Activated naive CD4-positive, alpha-beta T cell treated with anti-CD3 and anti-CD28 coated beads, Interleukin-2, amount 50 U/mL, for 16 hours (primary cell): Measurements from ENCODE around the gene ANKRD11.
"Not testable (repeated sequence)": the region's sequence is repeated elsewhere in the genome, so short reads cannot be mapped to it uniquely, and the experiment has no call there.

ENCODE experiments used
- DNase-seq: peaks from one replicate; pipeline ENCODE4 v3.0.0-alpha.2; 2020

The ANKRD11 gene

GRCh38 chr16:89248196-89248982 lies 242.0 kb downstream of the ANKRD11 start:
- DNase-seq: no peak

- not testable (repeated sequence) for DNase-seq
Measured at GRCh38 chr16:89247734-89248075, 242.7 kb downstream of the ANKRD11 start.

- peak; percentile 90 for DNase-seq
Measured at GRCh38 chr16:89246903-89247733, 243.2 kb downstream of the ANKRD11 start.

- DNase-seq: no peak
Measured at GRCh38 chr16:89246383-89246902, 243.9 kb downstream of the ANKRD11 start.

- no peak for DNase-seq
Measured at GRCh38 chr16:89244754-89245153, 245.6 kb downstream of the ANKRD11 start.

GRCh38 chr16:89244264-89244663 lies 246.1 kb downstream of the ANKRD11 start:
- DNase-seq: not testable (repeated sequence)

DNA sequence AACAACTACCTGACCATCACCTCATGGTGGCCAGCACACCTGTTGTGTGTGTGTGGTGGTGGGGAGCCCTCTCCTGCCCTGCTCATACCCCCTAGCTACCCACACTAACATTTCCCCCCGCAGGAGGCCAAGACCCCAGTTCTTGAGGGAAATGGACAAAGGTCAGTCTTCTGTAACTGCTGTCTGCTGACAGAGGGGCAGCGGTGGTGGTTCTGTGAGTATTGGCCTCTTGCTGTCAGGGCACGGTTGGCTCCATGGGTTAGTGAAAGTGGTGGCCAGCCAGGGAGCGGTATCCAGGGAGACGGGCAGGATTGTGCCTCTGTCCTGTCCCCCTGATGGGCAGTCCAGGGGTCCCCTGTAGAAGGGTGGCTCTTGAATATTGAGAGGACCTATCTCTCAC lies 246.7 kb downstream of the ANKRD11 start:
- no peak for DNase-seq

DNA sequence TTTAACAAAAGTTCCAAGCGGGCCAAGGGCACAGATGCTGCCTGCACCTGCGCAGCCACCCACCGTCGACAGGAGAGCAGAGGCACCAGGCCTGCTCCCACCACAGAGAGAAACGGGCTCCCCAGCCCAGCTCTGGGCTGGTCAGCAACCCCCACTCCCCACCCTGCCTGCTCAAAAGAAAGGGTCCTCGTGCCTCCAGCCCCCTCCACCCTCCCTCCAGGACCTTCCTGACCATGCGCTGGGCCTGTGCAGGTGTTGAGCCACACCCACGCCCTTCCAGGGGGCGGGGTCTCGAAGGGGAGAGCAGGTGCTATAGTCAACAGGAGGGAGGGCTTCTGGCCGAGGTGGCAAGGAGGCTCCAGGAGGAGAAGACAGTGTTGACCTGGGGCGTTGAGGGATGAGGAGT lies 247.6 kb downstream of the ANKRD11 start:
- no peak for DNase-seq

DNA sequence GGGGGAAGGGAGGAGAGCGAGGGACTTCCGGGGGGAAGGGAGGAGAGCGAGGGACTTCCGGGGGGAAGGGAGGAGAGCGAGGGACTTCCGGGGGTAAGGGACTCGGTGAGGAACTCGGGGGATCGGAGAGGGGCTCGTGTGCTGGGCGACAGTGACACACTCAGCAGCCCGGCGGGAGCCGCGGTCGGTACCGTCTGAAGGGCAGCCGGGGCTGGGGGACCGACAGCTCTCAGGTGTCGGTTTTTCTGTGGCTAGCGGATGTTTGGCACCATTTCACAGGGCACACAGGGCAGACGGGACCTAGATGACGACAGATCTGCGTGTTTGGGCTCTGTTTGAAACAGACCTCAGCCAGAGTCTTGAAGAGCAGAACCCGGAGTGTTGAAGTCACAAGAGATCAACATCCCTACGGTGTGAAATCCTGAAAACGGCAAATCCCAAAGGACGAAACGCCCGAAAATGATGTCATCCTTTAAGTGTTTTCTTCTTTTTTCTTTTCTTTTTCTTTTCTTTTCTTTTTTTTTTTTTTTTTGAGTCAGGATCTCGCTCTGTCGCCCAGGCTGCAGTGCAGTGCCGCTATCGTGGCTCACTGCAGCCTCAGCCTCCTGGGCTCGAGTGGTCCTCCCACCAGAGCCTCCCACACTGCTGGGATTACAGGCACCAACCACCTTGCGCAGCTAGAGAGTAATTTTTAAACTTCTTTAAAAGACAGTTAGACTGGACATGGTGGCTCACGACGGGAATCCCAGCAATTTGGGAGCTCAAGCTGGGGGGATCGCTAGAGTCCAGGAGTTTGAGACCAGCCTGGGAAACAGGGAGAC lies 249.0 kb downstream of the ANKRD11 start:
- DNase-seq: peak; percentile 77

DNA sequence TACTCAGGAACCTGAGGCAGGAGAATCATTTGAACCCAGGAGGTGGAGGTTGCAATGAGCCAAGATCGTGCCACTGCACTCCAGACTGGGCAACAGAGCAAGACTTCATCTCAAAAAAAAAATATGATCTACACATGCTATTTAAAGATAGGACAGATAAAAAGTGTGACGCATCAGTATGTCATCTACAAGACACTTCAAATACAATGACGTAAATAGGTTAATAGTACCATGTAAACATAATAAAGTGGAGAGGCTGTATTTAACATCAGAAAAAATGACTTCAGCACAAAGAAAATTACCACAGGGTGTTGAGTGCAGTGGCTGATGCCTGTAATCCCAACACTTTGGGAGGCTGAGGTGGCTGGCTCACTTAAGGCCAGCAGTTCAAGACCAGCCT lies 252.6 kb downstream of the ANKRD11 start:
- no peak for DNase-seq

GRCh38 chr16:89233678-89234490 lies 256.5 kb downstream of the ANKRD11 start:
- no peak for DNase-seq

GRCh38 chr16:89232107-89232506 lies 258.3 kb downstream of the ANKRD11 start:
- no peak for DNase-seq

GRCh38 chr16:89230255-89230654 lies 260.1 kb downstream of the ANKRD11 start:
- DNase-seq: no peak

DNA sequence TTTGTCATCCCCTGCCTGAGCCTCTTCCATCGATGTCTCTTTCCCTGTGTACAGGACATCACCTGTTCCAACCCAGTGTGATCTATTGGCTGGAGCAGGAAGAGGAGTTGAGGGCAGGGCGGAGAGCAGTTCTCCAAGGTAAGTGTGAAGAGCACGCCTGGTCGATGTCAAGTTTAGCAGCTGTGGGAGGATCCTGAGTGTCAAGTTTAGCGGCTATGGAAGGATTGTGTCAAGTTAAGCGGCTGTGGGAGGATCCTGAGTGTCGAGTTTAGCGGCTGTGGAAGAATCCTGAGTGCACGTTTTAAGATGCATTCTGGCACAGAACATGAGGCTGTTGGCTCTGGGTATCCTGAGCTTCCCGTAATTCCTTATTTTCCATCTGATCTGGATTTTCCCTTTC lies 265.7 kb downstream of the ANKRD11 start:
- DNase-seq: no peak

DNA sequence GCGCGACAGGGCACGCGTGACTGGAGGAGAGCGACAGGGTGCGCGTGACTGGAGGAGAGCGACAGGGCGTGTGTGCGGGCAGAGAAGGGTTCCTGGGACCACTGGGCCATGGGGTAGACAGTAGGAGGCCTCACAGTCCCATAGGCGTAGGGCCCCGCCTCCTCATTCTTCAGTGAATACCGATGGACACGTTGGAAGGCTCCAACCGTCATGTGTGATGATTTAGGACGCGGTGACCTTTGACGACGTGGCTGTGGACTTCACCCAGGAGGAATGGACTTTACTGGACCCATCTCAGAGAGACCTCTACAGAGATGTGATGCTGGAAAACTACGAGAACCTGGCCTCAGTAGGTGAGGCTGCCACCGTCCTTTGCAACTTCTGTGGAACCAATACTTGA lies 267.4 kb downstream of the ANKRD11 start:
- DNase-seq: no peak

DNA sequence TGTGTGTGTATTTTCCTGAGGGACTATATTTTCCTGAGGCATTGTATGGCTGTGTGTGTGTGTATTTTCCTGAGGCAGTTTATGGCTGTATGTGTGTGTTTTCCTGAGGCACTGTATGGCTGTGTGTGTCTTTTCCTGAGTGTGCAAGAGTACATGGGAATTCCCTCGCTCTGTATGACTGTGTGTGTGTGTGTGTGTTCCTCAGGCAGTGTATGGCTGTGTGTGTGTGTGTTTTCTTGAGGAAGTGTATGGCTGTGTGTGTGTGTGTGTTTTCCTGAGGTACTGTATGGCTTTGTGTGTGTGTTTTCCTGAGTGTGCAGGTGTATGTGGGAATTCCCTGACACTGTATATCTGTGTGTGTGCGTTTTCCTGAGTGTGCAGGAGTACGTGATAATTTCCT lies 268.8 kb downstream of the ANKRD11 start:
- DNase-seq: no peak

- DNase-seq: no peak
Measured at GRCh38 chr16:89219365-89219764, 271.0 kb downstream of the ANKRD11 start.
